Loucy (cell line): Measurements from ENCODE around the gene RBM6.

Experiments
- CTCF ChIP-seq: fragments of 200-600 bp; sonication (generic); conservative IDR thresholded peaks from 2 replicates; pipeline ENCODE4 v1.5.1; 2014; ENCODE audit warnings: mild to moderate bottlenecking, antibody characterized with exemption, low read length
- EZH2phosphoT487 ChIP-seq: fragments of 200-600 bp; IDR thresholded peaks from 2 replicates; pipeline ENCODE4 v1.6.1; 2018; ENCODE audit warnings: antibody characterized with exemption, mild to moderate bottlenecking, moderate library complexity, borderline replicate concordance

GRCh38 chr3:49968346-49968745, 28.4 kb downstream of the RBM6 start:
- TF ChIP-seq CTCF: no peak
- no peak for TF ChIP-seq EZH2phosphoT487
